ENCODE data around the gene RNF128.

The RNF128 gene

DNA sequence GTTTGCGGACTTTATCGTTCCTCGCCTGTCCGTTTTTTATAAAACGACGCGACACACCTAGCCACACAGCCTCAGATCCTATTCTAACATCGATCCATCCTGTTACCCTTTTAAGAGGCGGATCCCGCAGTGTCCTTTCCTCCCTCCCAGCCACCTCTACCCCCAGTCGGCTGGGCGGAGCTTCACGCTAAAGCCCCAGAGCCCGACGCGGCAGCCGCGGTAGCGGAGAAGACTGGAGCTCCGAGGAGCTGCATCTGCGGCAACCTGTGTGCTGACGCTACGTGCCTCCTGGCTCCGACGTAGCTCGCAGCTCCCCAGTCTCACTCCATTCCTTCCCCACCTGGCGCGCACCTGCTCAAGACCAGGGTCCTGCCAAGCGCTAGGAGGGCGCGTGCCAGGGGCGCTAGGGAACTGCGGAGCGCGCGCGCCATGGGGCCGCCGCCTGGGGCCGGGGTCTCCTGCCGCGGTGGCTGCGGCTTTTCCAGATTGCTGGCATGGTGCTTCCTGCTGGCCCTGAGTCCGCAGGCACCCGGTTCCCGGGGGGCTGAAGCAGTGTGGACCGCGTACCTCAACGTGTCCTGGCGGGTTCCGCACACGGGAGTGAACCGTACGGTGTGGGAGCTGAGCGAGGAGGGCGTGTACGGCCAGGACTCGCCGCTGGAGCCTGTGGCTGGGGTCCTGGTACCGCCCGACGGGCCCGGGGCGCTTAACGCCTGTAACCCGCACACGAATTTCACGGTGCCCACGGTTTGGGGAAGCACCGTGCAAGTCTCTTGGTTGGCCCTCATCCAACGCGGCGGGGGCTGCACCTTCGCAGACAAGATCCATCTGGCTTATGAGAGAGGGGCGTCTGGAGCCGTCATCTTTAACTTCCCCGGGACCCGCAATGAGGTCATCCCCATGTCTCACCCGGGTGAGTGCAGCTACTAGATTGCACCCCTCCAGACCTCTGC lies at the start of gene RNF128:
Gene RNF128 (plus strand): TSS at position 217 of the 953 bp plus-strand sequence. CDS start 213 bp downstream, at position 430.
- DNase-seq = peak; percentile 13

DNA sequence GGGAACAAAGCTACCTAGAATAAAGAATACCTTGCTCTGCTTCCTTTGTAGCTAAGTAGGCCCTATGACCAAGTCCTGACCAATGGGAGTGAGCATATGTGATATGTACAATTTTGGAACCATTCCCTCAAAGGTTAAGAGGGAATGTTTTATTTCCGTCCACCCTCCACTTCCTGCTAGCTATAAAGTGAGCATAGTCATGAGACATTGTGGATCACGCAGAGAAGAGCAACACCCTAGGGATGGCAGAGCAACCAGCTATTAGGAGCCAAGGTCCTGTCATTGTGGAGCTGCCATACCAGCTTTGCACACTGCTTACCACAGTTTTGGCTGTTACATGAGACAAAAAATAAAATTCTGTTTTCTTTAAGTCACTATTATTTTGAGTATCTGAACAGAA lies 45.8 kb upstream of the RNF128 start:
- DNase-seq = no peak

GRCh38 chrX:106684207-106684606 lies 42.3 kb upstream of the RNF128 start:
- DNase-seq = no peak

DNA sequence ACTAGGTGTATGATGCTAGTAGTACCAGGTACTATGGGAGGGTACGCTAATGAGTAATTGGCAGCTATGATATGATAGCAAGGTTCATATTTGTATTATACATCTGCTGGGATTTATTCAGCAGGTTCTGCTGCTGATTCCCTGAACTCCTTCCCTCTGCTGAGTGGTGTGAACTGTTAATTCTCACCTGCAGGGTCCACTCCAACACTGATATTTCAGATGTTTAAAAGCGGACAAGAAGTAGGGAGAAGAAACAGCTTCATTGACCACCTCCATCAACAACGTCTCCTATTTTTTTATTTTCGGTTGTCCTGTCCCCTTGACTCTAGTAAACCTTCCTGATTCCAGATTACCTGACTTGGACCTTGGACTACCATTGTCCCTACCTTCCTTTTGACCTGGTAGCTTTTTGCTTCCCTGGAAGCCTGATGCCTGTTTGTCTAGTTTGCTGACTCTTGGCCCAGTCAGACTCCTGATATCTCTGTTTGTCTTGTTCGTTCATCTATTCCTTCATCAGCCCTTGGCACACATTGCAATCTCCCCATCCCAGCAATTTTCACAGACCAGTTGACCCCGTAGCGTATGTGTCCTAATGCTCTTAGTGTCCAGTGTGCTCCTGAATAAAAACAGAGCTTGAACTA lies 34.0 kb upstream of the RNF128 start:
- DNase-seq = no peak

DNA sequence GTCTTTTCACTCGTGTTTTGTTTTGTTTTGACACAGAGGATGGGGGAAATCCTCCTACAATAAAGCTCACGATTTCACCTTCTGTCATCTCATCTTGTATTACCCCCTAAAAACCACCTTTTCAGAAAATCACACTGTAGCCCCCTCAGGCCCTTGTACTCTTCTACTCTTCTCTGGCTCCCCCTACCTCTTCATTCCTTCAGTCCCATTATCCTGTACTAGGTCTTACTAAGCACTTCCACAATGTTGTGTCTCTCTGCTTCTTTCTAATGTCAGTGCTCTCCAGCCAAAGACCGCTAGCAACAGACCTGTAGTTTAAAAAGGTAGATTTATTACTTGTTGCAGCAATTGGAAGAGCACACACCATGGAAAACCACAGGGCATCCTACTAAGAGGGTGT lies 30.0 kb upstream of the RNF128 start:
- no peak for DNase-seq

DNA sequence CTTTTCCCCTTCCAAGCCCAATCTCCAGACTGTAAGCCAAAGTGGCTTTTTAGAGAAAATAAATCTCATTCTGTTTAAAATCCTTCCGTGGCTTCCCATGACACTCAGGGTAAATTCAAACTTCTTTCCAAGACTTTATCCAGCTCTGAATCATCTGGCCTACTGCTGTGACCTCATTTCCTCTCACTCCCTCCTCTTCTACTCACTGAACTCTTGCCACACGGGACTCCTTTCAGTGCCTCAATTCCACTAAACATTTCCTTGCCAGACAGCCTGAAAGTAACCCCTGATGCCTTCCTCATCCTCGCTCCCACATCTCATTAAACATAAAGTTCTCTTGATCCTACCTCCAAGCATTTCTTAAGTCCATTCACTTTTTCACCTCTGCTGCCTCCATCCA lies 27.8 kb upstream of the RNF128 start:
- DNase-seq = no peak

GRCh38 chrX:106702636-106703035 lies 23.9 kb upstream of the RNF128 start:
- DNase-seq = no peak

- no peak for DNase-seq
Observed at GRCh38 chrX:106706466-106706865, 20.0 kb upstream of the RNF128 start.

GRCh38 chrX:106707771-106708454 lies 18.6 kb upstream of the RNF128 start:
- DNase-seq = no peak

DNA sequence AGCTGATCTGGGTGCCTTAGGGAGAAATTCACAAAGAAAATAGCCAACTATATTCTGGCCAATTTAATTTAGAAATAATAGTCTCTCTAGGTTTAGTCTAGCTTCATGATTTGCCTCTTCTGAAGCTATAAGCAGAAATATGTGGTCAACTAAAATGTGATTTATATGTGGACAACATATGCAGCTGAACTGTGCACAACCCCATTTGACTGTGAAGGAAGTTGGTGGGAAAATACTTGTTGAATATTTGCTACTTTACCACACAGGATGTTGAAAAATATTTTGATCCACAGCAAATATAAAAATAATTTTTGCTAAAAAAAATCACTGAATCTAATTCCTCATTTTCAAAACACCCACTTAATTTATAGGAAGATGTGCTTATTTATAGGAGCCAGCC lies 15.7 kb upstream of the RNF128 start:
- no peak for DNase-seq

DNA sequence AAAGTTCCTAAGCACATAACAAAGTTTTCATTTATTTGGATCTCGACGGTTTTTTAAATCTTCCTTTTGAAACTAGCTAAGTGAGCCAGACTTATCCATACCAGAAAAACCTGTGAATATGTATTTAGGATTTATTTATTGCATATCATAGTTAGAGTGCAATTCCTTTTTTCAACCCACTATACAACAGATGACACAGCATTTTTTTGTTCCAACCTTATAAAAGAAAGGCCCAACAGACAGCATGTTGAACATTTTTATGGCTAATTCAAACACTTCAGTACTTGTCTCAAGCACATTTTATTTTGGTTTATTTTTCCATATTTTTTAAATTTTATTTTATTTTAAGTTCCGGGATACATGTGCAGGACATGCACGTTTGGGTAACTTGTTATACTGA lies 15.1 kb upstream of the RNF128 start:
- DNase-seq = no peak

- no peak for DNase-seq
Observed at GRCh38 chrX:106716004-106716403, 10.5 kb upstream of the RNF128 start.

- DNase-seq = no peak
Observed at GRCh38 chrX:106716463-106716862, 10.0 kb upstream of the RNF128 start.

GRCh38 chrX:106718709-106719108 lies 7.8 kb upstream of the RNF128 start:
- DNase-seq = no peak

DNA sequence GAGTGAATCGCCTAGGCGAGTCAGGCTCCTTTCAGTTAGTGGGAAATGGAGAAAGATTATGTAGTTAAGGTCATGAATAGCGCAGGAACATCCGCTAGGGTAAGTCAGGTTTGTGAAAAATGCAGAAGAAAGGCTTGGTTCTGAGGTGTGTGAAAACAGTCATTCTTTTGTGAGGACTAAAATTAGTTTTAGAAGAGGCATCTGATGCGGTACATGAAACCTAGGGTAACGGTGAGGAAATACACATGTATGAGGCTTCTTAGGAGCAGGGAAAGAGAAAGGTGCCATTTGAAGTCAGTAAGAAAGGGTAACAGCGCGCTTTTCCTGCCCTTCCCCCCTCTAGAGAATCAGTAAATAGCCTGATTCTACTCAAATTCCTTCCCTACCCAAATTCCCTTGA lies 570 bp upstream of the RNF128 start:
- no peak for DNase-seq

DNA sequence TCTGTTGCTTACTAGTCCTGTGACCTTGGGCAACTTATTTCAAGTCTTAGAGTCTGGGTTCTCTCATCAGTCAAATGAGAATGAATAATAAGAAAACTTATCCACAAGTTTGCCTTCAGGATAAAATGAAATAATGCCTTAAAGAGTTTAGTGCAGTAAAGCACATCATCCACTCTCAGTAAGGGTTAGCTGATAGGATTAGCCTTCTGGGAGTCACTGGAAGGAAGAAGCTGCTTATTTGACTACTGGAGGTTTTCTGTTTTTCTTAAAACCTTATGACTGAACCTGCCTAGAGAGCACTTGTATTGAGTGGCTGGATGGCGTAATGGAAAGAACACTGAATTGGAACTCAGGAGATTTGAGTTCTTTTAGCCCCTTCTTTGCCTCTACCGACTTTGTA lies 1.8 kb downstream of the RNF128 start:
- no peak for DNase-seq

- no peak for DNase-seq
Observed at GRCh38 chrX:106730401-106730800, 3.9 kb downstream of the RNF128 start.

GRCh38 chrX:106731590-106731989 lies 5.1 kb downstream of the RNF128 start:
- DNase-seq = no peak

DNA sequence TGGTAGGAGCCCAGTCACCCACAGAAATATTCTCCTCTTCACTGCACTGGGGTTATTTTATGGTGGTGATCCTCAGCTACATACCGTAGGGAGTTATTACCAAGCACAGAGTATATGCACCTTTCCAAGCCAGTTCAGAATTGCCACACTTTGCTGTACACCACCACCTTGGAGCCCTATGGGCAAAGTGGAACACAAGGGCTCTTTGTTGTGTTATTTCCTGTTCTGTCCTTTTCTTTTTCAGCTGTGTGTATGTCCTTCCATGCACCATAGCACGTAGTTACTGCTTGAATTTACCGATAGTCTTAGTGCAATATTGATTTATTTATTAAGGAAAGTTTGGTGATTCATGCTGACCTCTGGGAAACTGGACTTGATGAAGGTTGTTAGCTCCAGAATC lies 8.3 kb downstream of the RNF128 start:
- no peak for DNase-seq

DNA sequence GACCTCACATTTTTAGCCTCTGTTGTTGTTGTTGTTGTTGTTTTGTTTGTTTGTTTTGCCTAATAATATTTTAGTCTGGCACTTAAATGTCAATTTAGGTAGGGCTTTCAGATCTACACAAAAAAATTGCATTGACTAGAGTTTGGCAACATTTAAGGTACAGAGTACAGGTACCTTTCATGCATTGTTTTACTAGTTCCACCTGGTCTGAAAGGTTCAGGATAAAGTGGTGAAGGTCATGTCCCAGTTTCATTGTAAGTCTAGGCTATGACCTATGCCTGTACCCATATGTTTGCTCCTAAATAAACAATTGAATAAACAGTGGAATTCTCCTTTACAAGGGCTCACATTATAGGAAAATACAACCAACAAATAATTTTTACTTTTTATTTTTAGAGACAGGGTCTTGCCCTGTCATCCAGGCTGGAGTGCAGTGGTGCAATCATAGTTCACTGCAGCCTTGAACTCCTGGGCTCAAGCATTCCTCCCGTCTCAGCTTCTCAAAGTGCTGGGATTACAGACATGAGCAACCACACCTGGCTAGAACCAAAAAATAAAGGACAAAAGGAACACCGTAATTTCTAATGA lies 13.8 kb downstream of the RNF128 start:
- DNase-seq = no peak

DNA sequence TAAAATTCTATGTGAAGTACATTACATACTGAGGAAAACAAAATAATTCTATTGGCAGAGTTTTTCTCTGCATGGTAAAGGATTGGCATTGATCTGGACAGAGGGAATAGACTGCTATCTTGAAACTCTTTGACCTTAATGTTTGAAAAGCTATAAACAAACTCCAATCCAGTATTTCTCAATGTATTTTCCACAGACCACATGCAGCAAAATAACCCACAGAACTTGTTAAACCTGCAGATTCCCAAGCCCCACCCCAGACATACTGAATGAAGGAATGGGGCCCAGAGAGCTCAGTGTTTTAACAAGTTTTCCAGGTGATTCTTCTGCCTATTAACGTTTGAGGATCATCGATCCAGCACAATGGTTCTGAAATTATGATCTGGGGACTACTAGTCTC lies 15.7 kb downstream of the RNF128 start:
- DNase-seq = no peak

DNA sequence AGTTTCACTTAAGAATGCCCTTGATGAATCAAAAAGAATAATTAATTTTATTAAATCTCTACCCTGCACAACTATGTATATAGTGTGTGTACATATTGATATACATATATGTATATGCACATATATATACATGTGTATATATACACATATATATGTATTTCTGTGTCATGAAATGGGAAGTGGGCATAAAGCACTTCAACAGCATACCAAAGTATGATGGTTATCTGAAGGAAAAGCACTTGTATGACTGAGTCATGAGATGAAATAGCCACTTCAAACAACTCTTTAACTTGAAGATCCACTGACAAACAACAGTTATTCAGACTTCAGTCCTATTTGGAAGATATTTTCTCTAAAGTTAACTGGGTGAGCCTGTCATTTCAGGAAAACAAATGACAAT lies 16.3 kb downstream of the RNF128 start:
- no peak for DNase-seq

- DNase-seq = no peak
Observed at GRCh38 chrX:106748377-106748776, 21.9 kb downstream of the RNF128 start.

Measured in CD4-positive, alpha-beta T cell treated with Interleukin-17A for 4 hours (primary cell).